Measurements from ENCODE around the gene MAP4.
"Not testable (repeated sequence)": the region's sequence is repeated elsewhere in the genome, so short reads cannot be mapped to it uniquely, and the experiment has no call there.

DNA sequence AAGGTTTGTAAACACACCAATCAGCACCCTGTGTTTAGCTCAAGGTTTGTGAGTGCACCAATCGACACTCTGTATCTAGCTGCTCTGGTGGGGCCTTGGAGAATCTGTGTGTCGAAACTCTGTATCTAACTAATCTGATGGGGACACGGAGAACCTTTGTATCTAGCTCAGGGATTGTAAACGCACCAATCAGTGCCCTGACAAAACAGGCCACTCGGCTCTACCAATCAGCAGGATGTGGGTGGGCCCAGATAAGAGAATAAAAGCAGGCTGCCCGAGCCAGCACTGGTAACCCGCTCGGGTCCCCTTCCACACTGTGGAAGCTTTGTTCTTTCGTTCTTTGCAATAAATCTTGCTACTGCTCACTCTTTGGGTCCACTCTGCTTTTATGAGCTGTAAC lies 128.2 kb downstream of the MAP4 start:
- TF ChIP-seq CTCF, POLR2A (IDR thresholded peaks at IDR 0.05): not testable (repeated sequence)
